ENCODE results near the gene EFHD2. TPM values are rescaled to one million over a fixed set of nuclear protein-coding genes. Genes with fewer than 3 reads are reported as not detected.

Gene EFHD2
- polyA plus RNA-seq, 6 donors from 2014 or later: 34.1 to 49.5 (median 44.3) TPM

DNA sequence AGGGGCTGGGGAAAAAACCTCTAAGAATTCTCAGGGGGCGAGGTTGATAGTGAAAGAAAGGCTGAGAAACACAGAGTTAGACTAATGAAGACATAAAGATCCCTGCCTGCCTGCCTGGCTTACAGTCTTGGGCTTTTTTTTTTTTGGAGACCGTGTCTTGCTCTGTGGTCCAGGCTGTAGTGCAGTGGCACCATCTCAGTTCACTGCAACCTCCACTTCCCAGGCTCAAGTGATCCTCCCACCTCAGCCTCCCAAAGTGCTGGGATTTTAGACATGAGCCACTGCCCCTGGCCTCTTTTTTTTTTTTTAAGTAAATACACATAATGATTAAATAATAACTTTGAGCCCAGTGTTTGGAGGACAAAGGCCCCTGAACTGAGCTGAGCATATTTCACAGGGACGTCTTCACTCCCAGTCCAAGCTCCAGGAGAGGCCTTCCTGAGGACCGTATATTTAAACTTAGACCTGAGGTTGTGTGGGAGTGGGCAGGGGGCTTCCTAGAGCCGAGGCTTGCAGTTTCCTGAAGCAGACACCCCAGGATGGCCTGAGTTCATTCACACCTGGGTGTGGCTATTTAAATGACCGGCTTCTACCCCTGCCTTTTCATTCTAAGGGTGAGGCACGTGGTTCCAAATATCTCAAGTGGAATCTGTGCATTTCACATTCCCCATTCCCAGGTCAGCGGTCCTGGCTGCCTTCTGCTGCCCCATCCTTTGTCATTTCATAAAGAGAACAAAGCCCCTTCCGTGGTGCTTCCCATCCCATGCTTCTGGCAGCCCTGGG is 16.0 kb upstream of the EFHD2 start:
- Mint-ChIP-seq H3K9me3 (peaks cover 0 to 2% (median 0%) of the 10 kb centered on the region in 7 donors), H3K27me3 (peaks cover 0 to 15% (median 1%) of the 10 kb centered on the region in 3 donors), H3K27ac (no peak overlapping the region), H3K4me1 (no peaks in the 10 kb centered on the region), H3K36me3 (no peaks in the 10 kb centered on the region), H3K4me3 (no peak overlapping the region)
- no peak for DNase-seq
- no peak for ATAC-seq (ENCODE audit: low read depth in 2 of 2)

DNA sequence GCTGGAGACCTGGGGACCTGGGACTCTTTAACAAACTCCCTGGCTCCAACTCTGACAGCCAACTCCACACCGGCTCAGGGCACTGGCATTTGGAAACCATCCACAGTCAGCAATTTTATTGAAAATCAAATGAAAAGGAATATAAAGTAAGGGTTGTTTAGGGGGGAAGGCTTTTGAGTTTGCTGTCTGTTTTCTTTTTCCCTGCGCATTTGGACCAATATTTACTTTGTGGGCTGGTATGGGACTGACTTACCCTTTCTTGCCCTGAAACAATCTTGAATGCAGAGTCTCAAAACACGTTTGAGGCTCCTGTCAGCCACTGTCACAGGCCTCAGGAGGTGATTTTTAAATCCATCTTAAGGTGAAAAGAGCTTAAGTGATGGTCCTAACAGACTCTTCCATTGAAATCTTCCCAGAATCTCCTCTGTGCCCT is 15.4 kb upstream of the EFHD2 start:
- Mint-ChIP-seq H3K9me3 (peaks cover 0 to 2% (median 0%) of the 10 kb centered on the region in 7 donors), H3K27me3 (peaks cover 0 to 15% (median 0%) of the 10 kb centered on the region in 3 donors), H3K36me3 (no peaks in the 10 kb centered on the region), H3K4me3 (no peak overlapping the region), H3K27ac (no peak overlapping the region), H3K4me1 (no peaks in the 10 kb centered on the region)
- ATAC-seq (ENCODE audit: low read depth in 2 of 2) (no peak), DNase-seq (no peak)

DNA sequence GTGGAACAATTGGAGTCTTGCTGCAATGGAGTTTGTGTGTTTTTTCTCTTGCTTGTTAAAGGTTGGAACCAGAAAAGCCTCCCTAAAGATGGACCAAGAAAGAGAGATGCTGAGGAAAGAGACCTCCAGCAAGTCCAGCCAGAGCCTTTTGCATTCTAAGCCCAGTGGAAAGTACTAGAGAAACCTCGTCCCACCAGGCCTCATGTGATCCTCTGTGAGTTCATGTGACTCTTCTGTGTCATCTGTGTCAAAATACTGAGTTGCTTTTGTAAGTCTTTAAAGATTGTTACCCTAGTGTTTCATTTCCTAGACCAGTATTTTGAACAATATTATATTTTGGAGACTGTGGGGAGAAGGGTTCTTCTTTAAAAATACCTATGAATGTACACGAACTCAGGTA is 12.5 kb upstream of the EFHD2 start:
- H3K4me1 Mint-ChIP-seq: no peaks in the 10 kb centered on the region

DNA sequence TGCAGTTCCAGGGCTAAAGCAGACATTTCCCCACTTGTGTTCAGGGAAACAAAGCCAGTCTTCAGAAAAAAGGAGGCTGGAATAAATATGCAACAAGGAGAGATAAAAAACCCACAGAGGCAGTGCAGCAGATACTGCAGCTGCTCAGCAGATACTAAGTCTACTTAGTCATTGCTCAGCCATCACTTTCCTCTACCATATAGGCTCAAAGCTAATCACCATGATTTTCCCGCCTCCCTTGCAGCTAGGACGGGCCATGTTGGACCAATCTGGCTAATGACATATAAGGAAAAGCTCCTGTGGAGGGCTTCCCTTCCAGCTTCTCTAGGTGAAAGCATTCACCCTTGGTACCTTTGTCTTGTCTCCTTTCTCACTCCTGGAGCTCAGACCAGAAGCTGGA is 10.0 kb upstream of the EFHD2 start:
- ATAC-seq (ENCODE audit: low read depth in 2 of 2) (no peak), DNase-seq (no peak)
- H3K4me1 Mint-ChIP-seq: no peaks in the 10 kb centered on the region
- H3K36me3 Mint-ChIP-seq: no peaks in the 10 kb centered on the region
- no peak overlapping the region for H3K4me3 Mint-ChIP-seq
- peaks cover 0 to 11% (median 4%) of the 10 kb centered on the region in 7 donors for H3K9me3 Mint-ChIP-seq
- peaks cover 0 to 4% (median 0%) of the 10 kb centered on the region in 3 donors for H3K27me3 Mint-ChIP-seq
- H3K27ac Mint-ChIP-seq: peak overlapping the region in 1 of 6 donors; percentile 52

More for the DNA sequence above, 12.5 kb upstream of the EFHD2 start:
- Mint-ChIP-seq H3K27ac (peak overlapping the region in 1 of 6 donors; percentile 3), H3K9me3 (peaks cover 0 to 11% (median 4%) of the 10 kb centered on the region in 7 donors), H3K4me3 (no peak overlapping the region), H3K36me3 (no peaks in the 10 kb centered on the region), H3K27me3 (peaks cover 0 to 4% (median 0%) of the 10 kb centered on the region in 3 donors)
- DNase-seq: no peak
- no peak for ATAC-seq (ENCODE audit: low read depth in 2 of 2)

DNA sequence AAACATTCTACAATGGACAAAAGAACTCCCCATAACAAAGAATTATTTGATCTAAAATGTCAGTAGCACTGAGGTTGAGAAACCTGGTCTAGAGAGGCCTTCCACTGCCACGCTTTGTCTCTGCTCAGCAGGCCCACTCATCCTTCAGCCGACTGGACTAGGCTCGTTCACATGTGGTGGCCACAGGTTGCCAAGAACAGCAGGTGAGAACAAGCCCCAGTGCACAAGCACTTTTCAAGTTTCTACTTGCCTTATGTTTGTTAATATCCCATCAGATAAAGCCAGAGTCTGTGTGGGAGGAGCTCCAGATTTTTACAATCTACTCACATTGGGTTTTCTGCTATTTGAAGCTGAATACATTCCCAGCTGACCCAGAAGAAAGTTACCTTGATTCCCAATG is 9.1 kb upstream of the EFHD2 start:
- Mint-ChIP-seq H3K4me1 (no peaks in the 10 kb centered on the region), H3K27me3 (peaks cover 0 to 5% (median 0%) of the 10 kb centered on the region in 3 donors), H3K27ac (no peak overlapping the region), H3K36me3 (no peaks in the 10 kb centered on the region), H3K4me3 (no peak overlapping the region), H3K9me3 (peaks cover 0 to 11% (median 4%) of the 10 kb centered on the region in 7 donors)
- no peak for ATAC-seq (ENCODE audit: low read depth in 2 of 2)
- DNase-seq: no peak

DNA sequence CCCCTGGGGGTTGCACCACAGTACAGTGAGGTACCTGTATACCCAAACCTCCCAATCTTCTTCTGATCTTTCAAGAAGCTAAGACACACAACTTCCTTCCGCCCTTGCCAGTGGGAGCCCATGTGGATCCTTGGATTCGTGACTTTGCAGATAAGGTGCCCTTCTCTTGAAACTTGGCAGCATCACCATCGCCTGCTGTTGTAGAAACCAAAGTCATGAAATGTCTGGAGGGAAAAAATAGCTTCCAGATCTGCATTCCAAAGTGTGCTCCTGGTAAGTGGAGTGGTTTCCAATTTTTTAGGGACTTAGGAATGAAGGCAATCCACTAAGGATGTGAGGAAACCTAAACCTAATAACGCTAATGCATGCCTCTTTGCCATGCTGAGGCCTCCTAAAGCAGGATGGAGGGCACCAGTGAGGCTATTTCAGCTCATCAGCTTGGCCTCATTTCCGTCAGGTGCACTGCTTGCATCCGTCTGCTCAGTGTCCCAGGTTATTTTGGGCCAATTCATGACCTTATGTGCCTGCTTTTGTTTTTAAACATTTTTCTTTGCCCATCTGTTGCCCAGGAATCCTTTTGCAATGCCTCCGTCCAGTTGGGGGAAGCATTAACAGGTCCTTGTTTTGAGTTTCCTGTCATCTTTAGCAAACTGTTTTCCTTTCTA is 8.2 kb upstream of the EFHD2 start:
- Mint-ChIP-seq H3K4me3 (no peak overlapping the region), H3K4me1 (no peaks in the 10 kb centered on the region), H3K9me3 (peaks cover 0 to 11% (median 4%) of the 10 kb centered on the region in 7 donors), H3K36me3 (no peaks in the 10 kb centered on the region), H3K27me3 (peaks cover 0 to 6% (median 3%) of the 10 kb centered on the region in 3 donors), H3K27ac (peak overlapping the region in 2 of 6 donors; percentile 41 to 67)
- no peak for DNase-seq
- ATAC-seq (ENCODE audit: low read depth in 2 of 2): no peak

DNA sequence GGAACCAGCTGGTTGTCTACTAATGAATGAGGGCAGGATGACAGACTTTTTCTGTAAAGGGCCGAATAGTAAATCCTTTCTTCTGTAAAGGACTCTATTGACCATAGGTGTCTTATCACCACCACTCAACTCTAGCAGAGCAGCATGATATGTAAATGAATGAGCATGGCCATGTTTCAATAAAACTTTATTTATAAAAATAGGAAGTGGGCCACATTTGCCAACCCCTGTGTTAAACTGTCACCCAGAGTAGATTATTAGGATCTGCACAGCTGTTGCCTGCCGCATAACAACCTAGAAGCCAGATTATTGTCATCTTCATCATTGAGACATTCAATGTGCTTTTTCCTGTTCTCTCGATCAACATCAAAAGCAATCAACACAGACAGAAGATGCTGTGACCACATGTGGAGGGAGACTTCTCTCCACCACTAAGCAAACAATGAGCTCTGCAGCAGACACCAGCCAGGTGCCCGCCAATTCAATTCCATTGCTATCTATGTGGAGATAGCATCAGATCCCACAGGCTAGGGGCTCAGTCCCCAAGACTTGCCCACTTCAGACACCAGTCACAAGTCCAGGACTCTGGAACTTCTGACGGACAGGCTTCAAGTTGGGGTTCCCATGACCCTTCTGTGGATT is 6.8 kb upstream of the EFHD2 start:
- no peak overlapping the region for H3K4me3 Mint-ChIP-seq
- no peaks in the 10 kb centered on the region for H3K4me1 Mint-ChIP-seq
- ATAC-seq (ENCODE audit: low read depth in 2 of 2): no peak

DNA sequence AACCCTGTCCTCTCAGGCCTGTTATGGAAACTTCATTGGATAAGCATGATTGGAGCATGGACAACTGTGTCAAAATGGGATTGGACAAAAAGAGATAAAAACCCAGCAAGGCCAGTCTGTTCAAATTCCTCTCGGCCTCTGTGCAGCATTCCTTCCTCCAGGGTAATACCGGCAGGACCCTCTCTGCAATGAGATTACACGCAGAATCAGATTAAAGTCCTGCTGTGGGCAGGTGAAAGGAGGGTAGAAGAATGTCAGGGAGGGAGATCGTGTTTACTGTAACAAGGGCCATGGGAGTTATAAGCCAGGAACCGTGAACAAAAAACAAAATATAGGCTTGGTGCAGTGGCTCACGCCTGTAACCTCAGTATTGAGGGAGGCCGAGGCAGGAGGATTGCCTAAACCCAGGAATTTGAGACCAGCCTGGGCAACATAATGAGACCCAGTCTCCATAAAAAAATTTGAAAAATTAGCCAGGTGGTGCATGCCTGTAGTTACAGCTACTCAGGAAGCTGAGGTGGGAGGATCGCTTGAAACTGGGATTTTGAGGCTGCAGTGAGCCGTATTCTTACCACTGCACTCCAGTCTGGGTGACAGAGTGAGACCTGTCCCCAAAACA is 5.6 kb upstream of the EFHD2 start:
- no peaks in the 10 kb centered on the region for H3K36me3 Mint-ChIP-seq
- H3K4me3 Mint-ChIP-seq: peak overlapping the region in 1 of 8 donors; percentile 33
- ATAC-seq (ENCODE audit: low read depth in 2 of 2) (no peak), DNase-seq (no peak)
- H3K9me3 Mint-ChIP-seq: peaks cover 0 to 11% (median 4%) of the 10 kb centered on the region in 7 donors
- H3K4me1 Mint-ChIP-seq: peaks cover 1 to 5% (median 3%) of the 10 kb centered on the region in 3 donors
- peaks cover 0 to 14% (median 12%) of the 10 kb centered on the region in 3 donors for H3K27me3 Mint-ChIP-seq
- H3K27ac Mint-ChIP-seq: peak overlapping the region in 1 of 6 donors; percentile 76

More for the DNA sequence above, 6.8 kb upstream of the EFHD2 start:
- Mint-ChIP-seq H3K27me3 (peaks cover 0 to 14% (median 12%) of the 10 kb centered on the region in 3 donors), H3K27ac (peak overlapping the region in 1 of 6 donors; percentile 7), H3K36me3 (no peaks in the 10 kb centered on the region), H3K9me3 (peaks cover 0 to 11% (median 4%) of the 10 kb centered on the region in 7 donors)
- DNase-seq: no peak

DNA sequence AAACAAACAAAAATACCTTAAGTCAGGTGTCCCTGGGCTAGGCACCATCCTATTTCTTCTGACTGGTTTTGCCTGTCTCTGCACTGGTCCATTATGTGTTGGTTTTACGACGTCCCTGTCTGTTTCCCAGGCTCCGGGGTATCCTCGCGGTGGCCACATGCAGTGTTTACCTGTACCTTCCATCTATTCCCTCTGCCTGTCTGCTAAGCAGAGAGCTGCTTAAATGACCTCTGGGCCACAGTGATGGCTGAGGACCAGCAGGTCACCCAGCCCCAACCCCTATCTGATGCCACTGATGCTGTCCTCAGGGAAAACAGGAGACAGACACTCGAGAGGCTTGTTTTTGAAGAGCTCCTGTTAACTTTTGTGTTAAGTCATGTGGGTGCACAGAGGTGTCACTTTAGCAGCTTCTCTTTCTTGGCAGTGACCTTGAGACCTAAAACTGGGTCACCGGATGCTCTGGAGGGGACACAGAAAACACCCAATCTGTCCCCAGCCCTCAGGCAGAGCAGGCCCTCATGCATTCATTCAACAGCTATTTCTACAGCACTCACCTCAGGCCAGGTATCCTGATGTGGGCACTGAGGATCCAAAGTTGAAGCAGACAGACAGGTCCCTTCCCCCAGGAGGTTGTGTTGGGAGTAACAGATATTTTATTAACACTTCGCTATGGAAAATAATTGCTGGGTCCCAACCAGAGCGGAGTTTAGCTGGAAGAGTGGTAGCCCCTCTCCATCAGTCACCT is 4.4 kb upstream of the EFHD2 start:
- Mint-ChIP-seq H3K4me1 (peaks cover 5 to 8% (median 7%) of the 10 kb centered on the region in 3 donors), H3K36me3 (no peaks in the 10 kb centered on the region)

DNA sequence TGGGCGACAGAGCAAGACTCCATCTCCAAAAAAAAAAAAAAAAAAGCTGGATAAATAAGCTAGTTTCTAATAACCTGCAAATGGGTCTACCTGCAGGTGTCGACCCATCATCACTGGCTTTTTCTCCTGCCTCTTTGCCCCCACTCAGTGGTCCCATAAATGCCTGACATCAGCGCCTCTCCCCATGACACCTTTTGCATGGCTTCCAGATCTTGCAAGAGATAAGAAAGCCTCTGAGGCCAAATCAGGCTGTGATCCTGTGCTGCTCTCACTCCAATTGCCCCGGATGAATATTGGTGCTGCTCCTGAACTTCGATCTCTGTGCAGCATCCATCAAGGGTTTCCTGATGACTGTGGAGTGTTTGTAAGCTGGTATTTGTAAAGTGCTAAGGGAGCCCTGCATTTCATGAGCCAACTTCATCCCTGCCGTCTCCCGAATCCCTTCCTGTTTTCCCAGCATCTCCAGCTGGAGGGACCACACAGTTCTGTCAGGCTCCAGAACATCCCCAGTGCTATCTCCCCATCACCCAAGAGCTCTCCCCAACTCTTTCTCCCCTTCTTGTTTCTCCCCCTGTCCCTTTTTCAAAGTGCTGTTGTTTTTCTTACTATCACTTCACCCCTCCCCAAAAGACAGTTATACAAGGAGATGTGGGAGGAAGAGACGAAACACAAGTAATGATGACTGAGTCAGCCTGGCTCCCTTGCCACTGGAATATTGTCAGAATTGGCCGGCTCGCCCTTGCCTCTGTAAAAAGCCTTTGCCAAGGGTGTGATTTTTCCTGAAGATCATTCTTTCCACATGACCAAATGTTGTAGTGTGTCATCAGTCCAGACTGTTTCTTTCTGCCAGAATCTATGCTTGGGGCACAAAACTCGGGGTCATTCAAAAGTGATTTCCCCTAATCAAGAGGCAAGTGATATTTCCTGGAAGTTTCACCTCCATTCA is 2.8 kb upstream of the EFHD2 start:
- Mint-ChIP-seq H3K27me3 (peaks cover 0 to 14% (median 12%) of the 10 kb centered on the region in 3 donors), H3K9me3 (no peaks in the 10 kb centered on the region), H3K27ac (peak overlapping the region; percentile 4 to 99 (median 80)), H3K36me3 (no peaks in the 10 kb centered on the region), H3K4me3 (peak overlapping the region in 2 of 8 donors; percentile 48 to 53), H3K4me1 (peaks cover 18 to 23% (median 23%) of the 10 kb centered on the region in 3 donors)
- ATAC-seq (ENCODE audit: low read depth in 2 of 2): no peak
- no peak for DNase-seq

More for the DNA sequence above, 4.4 kb upstream of the EFHD2 start:
- Mint-ChIP-seq H3K4me3 (peak overlapping the region in 1 of 8 donors; percentile 10), H3K27ac (no peak overlapping the region), H3K9me3 (peaks cover 0 to 2% (median 0%) of the 10 kb centered on the region in 7 donors), H3K27me3 (peaks cover 0 to 14% (median 12%) of the 10 kb centered on the region in 3 donors)
- no peak for ATAC-seq (ENCODE audit: low read depth in 2 of 2)
- no peak for DNase-seq

DNA sequence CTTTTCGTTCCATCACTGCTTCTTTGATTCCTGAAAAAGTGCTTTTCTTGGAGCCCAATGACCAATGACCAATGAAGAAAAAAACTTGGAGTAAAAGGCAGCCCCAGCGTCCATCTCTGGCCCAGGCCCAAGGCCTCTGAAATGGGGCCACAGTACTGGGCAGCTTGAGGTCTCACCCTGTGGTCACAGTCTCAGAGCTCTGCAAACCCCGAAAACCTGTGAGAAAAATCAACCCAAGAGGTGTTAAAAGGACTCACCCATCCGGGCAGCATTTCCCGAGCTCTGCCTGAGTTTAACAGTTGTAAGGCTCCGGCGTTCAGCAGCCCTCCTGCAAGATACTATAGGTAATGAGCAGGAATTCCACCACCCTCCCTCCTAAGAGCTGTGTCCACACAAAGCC is 2.1 kb upstream of the EFHD2 start:
- H3K9me3 Mint-ChIP-seq: no peaks in the 10 kb centered on the region
- no peak for DNase-seq
- peaks cover 0 to 14% (median 12%) of the 10 kb centered on the region in 3 donors for H3K27me3 Mint-ChIP-seq
- peak overlapping the region in 5 of 6 donors; percentile 67 to 99 (median 86) for H3K27ac Mint-ChIP-seq
- peak overlapping the region in 6 of 8 donors; percentile 15 to 95 (median 36) for H3K4me3 Mint-ChIP-seq
- peaks cover 22 to 30% (median 30%) of the 10 kb centered on the region in 3 donors for H3K4me1 Mint-ChIP-seq
- ATAC-seq (ENCODE audit: low read depth in 2 of 2): no peak
- no peaks in the 10 kb centered on the region for H3K36me3 Mint-ChIP-seq

Measured in naive B cell (primary cell).